Spleen (tissue), 7 donors: ENCODE results near the gene SHISA6.

Experiments
- POLR2A ChIP-seq, 3 donors: fragments of 450-650 bp; IDR thresholded peaks; one replicate each; pipeline ENCODE4 v1.5.1; 2017; ENCODE audit warnings: antibody characterized with exemption in 3 of 3, mild to moderate bottlenecking in 1 of 3
- TF ChIP-seq, protein P1 (sequence below), 11 experiments: fragments of 200-600 bp in 7 of 11; fragments of 450-650 bp in 4 of 11; sonication (generic) in 4 of 11; IDR thresholded peaks in 8 of 11; conservative IDR thresholded peaks in 3 of 11; 1 replicate in 7 of 11; 2 replicates in 4 of 11; pipeline versions ENCODE4 v1.4.0 to v1.8.0; 2016 to 2021; ENCODE audit warnings: antibody characterized with exemption in 11 of 11, inconsistent platforms in 4 of 11, mild to moderate bottlenecking in 1 of 11
- donor health status: DM: no; HTN: no; CAD: no; lungs with moderate emphysema.
- donor health status: DM: no; HTN: no; CAD: no.
- donor health status: DM: no; HTN: no; CAD: no.

- TF ChIP-seq, protein P1, sequence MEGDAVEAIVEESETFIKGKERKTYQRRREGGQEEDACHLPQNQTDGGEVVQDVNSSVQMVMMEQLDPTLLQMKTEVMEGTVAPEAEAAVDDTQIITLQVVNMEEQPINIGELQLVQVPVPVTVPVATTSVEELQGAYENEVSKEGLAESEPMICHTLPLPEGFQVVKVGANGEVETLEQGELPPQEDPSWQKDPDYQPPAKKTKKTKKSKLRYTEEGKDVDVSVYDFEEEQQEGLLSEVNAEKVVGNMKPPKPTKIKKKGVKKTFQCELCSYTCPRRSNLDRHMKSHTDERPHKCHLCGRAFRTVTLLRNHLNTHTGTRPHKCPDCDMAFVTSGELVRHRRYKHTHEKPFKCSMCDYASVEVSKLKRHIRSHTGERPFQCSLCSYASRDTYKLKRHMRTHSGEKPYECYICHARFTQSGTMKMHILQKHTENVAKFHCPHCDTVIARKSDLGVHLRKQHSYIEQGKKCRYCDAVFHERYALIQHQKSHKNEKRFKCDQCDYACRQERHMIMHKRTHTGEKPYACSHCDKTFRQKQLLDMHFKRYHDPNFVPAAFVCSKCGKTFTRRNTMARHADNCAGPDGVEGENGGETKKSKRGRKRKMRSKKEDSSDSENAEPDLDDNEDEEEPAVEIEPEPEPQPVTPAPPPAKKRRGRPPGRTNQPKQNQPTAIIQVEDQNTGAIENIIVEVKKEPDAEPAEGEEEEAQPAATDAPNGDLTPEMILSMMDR (IDR thresholded peaks at IDR 0.05 in 8 of 11, conservative IDR thresholded peaks at IDR 0.05 in 3 of 11) = no peak
- TF ChIP-seq POLR2A (IDR thresholded peaks at IDR 0.05) = no peak
These were observed 83.0 kb downstream of the SHISA6 start for GRCh38 chr17:11324021-11324420.
